Measurements from ENCODE around the gene CFAP251.

Gene CFAP251

DNA sequence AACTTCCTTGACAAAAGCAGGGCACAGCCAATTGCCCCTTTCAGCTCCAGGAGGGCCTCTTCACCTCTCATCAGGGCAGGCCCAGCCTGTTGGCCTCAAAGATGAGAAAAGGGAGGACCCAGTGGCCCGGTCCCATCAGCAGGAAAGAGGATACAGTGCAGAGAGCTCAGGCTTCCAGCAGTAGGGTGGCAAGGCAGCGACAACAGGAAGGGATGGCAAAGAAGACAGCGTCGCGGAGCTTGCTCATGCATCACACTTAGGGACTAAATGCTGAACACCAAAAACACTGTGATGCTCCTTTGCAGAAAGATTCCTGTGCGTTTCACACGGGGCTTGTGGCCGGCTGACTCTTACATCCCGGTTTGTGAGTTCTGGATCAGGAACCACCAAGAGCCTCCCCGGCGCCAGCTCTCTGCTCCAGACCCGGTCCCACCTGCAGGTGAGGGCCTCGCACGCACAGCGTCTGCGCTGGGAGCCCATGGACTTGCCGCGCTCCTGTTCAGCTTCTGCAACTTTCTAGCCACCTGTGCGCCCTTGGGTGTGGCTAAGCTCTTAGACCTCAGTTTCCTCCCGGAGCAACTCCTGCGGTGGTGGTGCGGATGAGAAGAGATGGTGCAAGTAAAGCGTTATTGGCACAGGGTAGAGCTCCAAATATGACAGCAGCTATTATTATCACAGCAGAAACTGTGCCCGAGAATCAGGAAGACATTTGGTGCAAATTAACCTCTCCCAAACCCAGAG is 88.0 kb downstream of the CFAP251 start:
- no peak for DNase-seq

DNA sequence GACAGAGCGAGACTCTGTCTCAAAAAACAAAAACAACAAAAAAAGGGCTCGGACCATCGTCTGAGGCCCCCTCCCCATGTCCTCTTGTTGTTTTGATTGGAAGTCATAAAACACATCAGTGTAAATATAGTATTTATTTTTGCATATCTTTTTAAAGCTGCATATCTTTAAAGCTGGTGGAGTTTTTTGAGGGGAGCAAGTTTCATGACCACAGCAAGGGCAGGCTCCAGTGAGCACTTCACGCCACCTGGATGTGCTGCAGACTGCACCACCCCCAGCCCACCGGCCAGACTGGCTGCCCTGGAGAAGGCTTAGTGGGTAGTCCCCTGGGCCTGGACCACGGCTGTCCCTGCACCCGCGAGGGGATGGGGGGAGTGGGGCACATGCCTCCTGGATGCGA is 91.3 kb downstream of the CFAP251 start:
- DNase-seq = no peak

DNA sequence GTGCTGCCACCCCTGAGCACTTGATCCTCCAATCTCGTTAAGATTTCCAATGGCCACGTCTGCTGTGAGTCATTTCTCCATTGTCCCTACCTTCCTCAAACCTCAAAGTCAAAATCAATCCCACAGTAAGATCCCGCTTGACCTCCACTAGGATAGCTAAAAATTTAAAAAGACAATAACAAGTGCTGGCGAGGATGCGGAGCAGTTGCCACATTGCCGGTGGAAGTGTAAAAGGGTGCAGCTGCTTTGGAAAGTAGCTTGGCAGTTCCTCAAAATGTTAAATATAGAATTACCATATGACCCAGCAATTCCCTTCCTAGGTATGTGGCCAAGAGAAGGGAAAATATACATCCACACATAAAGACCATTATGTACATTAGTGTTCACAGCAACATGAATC is 93.8 kb downstream of the CFAP251 start:
- DNase-seq = no peak

DNA sequence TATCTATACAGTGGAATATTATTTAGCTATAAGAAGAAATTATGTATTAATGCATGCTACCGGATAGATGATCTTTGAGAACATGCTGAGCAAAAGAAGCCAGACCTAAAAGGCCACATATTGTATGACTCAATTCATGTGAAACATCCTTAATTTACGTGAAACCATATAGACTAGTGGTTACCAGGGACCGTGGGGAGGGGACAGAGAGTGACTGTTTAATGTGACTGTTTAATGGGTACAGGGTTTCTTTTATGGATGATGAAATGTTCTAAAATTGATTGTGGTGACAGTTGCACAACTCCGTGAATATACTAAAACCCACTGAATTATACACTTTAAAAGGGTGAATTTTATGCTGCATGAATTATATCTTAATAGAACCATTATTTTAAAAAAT is 94.7 kb downstream of the CFAP251 start:
- DNase-seq = no peak

DNA sequence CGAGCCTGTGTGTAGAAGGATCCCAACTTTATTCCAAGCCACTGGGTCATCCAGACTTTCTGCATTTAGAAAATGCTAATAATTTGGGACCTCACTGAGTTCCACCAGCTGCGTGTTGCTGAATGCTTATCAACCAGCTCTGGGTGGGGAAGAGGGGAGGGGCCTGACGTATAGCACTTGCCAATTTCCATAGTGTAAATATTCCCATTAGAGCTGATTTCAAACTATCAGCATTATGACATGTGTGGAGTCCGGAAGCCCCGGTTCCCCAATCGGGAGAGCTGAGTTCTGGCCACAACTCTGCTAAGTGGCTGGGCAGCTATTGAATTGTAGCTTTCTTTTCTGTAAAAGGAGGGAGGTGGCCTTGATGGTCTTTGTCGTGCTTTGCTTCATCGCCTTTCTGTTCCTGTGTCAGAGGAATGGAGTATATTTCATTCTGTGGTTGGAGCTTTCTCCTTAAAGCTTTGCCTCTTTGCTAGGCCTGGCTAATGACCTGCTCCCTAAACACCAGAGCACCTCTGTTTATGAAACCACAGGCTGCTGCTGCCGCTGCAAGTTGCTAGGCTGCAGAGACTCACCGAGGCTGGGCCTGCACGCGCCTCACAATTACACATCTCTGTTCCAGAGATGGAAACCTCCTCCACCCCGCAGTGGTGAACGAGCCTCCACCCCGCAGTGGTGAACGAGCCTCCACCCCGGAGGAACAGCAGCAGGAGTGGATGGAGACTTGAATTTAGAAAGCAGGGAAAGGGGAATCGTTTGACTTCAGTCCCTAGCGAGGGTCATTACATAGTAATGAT is 95.6 kb downstream of the CFAP251 start:
- DNase-seq = no peak

DNA sequence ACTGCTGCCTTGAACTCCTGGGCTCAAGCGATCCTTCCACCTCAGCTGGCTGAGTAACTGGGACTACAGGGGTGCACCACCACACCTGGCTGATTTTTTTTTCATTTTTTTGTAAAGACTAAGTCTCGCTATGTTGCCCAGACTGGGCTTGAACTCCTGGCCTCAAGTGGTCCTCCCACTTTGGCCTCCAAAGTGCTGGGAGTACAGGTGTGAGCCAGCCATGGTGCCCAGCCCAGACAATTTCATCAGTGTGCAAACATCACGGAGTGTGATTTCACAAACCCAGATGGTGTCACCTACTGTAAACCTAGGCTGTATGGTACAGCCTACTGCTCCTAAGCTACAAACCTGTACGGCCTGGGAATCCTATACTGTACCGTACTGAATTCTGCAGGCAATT is 96.4 kb downstream of the CFAP251 start:
- no peak for DNase-seq

DNA sequence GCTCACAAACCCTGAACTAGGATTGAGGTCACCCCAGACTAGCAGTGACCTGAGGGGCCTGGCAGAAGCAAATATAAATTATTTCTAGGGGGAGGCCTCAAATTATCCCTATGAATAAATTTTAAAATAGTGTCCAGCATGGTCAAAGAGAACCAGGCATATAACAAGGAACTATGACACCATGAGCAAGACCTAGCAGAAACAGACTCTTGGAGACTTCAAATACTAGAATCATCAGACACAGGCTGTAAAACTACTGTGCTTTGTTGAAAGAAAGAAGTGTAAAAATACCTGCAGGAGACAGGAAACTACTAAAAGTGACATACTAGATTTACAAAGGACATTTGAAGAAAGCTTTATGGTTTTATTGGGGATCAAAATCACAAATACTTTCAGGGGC is 100.1 kb downstream of the CFAP251 start:
- no peak for DNase-seq

DNA sequence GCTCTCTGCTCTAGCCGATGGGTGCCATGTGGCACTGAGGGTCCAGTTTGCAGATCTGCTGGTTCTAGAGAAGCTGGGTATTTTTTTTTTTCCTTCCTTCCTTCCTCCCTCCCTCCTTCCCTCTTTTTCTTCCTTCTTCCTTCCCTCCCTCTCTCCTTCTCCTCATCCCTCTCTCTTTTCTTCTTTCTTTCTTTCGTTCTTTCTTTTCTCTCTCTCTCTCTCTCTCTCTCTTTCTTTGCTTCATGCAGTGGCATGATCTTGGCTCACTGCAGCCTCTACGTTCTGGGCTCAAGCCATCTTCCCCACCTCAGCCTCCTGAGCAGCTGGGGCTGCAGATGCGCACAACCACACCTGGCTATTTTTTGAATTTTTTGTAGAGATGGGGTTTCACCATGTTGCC is 100.5 kb downstream of the CFAP251 start:
- no peak for DNase-seq

DNA sequence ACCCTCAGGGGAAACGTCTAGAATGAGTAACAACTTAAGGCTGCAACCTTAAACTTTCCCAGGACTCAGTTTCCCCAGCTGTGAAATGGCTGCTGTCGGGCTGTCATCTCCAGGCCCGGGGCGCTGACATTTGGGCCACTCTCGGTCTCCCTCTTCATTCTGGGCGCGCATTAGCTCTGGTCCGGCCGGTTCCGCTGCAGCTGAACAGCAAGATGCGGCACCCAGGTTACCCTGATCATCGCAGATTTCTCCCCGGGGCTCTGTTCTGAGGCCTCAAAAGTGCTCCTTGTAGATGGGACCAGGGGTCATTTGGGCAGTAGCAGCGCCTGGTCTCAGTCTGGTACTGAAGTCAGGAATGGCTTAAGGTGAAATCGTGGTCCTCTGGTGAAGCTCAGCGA is 102.4 kb downstream of the CFAP251 start:
- no peak for DNase-seq

DNA sequence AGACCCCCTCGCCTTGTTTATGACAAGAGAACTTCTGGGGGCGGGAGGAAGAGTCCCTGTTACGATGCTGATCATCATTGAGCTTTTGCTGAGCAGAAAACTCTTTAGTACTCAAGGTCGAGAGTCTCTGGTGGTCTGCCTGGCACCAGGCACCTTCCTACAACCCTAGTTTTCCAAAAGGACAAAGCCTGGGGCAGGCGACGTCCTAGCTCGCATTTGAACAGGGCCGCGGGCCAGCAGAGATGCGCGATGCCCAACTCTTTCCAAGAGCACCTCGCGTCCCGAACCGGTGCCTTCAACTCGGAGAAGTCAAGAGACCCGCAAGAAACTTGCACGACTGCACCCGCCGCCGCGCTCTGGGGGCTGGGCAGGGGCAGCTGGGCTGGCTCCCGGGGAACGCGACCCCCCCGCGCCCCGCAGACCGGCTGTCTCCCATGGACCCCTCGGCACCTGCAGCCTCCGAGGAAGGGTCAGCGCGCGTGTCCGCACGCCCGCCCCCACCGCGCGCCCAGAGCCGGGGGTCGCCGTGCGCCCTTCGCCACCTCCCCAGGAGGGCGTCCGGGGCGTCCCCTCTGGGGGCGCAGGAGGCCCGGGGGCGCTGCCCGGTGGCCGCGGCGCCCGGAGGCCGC is 102.9 kb downstream of the CFAP251 start:
- no peak for DNase-seq

DNA sequence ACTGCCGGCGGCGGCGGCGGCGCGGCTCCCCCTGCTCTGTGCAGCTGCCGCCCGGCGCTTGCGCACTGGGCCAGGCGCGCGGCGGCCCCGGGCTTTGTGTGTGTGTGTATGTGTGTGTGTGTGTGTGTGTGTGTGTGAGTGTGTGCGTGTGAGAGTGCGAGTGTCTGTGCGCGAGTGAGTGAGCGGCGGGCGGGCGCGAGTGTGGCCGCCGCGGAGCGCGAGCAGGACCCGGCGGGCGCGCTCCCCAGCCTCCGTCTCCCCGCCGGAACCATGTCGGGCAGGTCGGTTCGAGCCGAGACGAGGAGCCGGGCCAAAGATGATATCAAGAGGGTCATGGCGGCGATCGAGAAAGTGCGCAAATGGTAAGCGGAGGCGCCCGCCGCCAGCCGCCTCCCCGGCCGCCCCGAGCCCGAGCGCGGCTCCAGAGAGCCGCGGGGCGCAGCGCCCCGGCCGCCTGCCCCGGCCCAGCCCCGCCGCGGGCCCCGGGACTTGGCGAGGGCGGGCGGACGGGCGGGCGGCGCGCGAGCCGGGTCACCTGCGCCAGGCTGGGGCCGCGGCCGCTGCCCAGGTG is 103.5 kb downstream of the CFAP251 start, which contains the start of gene BCL7A:
TSS of gene BCL7A (plus strand) at position 63 of the 571 bp plus-strand sequence. CDS start at position 271, 208 bp downstream.
- peak; percentile 58 for DNase-seq

DNA sequence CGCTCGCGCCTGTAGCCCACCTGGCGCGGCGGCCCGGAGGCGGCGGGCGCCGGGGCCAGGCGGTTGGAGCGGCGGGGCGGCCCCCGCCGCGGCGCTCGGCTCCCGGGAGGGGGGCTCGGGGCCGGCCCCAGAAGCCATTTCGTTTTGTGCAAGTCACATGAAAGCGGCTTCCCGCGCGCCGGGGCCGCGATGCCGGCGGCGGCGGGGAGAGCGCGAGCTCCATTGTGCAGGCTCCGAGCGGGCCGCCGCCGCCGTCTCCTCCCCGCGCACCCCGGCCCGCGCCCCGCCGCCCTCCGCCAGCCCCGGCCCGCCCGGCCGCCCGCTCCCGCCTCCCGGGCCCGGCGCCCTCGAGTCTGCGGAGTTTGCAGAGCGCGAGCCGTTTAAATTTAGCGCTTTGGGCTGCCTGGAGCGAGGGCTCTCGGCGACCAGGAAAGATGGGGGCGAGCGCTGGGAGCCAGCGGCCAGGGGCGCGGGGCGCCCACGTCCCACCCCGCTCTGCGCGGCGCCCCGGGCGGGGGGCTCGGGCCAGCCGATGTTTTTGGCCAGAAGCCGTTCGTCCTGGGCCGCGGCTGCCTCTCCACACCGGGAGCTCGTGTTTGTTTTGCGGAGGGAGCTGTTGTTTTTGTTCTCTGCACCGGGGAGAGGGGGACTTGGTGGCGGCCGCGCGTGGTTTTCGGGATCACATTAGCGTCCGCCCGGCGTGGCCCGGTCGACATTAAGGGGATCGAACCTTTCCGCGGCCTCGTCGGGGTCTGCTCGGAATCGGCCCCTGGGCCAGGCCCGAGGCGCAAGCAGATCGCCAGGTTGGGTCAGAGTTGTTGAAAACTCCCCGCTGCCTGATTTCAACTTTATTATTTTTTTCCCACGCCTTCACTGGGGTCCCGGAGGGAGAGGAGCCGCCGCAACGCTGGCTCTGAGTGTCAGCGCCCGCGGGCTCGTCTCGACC is 104.3 kb downstream of the CFAP251 start:
- no peak for DNase-seq

DNA sequence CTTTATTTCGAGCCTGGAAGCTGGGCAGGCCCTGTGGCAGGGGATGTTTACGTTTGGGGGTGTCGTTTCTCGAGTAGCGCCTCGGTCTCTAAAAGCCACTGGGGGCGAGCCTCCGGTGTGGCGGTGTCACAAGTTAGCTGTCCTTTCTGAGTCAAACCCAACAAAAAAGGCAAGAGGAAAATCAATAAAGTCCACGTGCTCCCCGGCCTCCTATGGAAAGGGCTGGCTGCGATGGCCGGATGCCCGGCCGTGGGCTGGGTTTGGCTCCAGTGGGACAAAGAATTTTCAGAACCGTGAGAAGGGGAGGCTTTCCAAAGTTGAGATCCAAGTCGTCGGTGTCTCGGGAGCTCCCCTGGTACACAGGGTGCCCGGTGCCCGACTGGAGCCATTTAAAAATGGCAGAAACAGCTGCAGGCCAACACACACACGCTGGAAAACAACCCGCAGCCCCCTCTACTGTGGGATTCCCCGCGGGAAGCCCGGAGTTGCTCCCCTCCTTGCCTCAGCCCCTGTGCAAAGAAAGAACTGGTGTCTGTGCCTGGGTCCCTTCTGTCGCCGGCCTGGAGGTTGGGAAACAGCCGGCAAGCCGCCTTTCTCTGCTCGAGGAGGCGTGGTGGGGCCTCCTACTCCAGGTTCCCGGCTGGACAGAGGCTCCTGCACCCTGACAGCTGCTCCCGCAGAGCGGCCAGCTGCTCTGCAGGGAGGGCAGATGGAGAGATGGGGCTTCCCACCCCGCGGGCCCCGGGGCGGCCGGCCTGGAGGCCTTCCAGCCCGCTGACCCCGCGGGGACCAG is 105.1 kb downstream of the CFAP251 start:
- peak; percentile 69 for DNase-seq

DNA sequence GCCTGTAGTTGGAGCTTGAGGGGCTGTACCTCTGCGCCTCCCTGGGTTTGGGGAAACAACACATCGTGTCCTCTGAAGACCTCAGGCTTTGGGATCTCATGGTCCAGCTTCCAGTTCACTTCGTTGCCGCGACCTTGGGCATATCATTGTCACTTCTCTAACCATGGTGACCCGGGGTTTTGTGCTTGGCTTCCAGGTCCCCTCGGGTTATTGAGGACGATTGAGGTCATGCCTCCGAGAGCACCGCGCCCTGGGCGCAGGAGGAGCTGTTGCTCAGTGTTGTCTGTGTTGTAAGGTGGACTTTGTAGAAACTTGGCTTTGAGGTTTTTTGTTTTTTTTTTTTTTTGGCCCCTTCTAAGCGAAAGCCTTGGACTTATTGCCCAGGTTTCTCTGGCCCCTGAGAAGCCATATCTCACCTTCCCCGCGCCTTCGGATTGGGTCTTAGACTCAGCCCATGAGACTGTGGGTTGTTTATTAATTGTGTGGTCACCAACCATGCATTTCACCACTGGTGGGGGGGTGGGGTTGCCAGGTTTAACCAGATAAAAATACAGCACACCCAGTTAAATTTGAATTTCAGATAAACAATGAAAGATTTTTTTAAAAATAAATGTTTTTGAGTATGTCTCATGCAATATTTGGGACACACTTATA is 105.9 kb downstream of the CFAP251 start:
- no peak for DNase-seq

DNA sequence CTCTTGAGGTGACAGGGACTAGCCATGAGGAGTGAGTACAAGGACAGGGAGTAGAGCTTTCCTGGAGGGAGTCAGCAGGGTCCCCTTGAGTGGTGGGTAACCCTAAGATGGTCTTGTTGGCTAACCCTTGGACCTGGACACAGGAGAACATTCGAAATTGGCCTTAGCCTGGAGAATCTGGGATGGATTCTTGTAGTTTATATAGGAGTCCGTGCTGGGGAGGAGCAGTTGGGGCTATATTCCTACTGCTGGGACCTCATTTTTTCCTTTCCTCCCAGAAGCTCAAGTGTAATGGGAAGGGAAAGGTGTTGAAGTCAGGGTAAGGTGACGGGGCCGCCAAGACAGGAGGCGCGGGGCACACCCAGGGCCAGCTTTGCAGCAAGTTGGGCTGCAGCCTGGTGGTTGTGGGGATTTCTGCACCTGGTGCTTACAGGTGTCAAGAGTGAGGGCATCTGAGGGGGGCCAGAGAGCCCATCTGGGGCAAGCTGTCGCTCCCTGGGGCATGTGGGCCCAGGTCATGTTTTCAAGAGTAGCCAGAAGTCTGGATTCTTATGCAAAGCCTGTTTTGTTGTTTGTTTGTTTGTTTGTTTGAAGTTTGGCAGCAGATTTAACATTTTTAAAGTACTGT is 108.4 kb downstream of the CFAP251 start:
- DNase-seq = no peak

DNA sequence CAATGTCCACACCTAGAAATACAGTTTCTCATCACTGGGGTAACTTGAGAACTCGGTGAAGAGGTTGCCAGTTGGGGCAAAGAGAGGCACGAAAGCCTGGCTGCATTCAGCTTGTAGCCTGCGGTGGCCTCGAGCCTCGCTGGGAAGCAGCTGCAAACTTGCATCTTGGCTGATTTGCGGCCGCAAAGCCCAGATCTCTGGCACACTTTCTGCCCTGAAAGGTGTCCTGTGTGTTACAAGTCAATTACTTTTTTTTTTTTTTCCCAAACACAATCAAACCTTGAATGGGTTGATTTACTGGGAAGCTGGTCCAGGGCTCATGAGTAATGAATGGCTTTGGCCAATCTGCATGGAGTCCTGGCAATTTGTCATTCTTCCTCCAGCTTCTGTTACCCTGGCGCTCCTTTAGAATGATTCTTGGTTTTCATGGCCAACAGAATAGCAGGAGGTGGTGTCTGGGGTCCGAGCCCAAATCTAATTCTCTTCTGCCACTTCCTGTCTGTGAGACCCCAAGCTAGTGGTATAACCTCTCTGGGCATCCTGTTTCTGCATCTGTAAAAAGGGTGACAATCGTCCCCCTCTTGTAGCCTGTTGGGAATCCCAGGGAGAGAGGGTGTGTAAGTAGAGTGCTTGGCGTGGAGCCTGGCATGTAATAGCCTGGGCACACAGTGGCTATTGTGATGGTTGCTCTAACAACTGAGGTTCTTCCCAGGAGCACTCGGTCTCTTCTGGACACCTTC is 109.9 kb downstream of the CFAP251 start:
- DNase-seq = no peak

DNA sequence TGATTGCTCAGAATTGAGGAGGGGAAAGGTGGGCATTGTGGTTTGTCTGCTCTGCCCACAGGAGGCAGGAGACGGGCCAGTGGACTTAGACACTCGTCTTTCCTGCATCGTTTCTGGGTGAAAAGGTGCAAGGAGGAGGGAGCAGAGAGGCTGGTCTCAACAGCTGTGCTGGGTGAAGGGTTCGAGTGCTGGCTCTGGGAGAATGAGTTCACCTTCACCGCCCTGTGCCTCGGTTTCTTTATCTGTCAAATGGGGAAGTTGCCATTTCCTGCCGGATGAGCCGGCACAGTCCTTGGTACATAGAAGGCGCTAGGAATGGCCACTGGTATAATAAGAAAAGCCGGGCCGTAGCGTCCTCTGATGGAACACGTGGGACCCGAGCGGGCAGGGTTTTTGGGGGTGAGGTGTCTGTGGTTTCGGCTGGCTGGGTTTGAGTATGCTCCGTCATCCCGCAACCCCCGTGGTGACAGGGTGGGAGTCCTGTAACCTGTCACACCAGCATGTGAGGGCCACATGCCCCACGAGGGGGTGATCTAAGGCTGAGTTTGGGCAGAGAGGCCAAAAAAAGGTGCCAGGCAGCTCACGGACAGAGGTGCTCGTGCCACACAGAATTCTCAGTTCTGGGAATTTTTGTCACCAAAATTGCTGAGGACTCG is 110.6 kb downstream of the CFAP251 start:
- DNase-seq = no peak

DNA sequence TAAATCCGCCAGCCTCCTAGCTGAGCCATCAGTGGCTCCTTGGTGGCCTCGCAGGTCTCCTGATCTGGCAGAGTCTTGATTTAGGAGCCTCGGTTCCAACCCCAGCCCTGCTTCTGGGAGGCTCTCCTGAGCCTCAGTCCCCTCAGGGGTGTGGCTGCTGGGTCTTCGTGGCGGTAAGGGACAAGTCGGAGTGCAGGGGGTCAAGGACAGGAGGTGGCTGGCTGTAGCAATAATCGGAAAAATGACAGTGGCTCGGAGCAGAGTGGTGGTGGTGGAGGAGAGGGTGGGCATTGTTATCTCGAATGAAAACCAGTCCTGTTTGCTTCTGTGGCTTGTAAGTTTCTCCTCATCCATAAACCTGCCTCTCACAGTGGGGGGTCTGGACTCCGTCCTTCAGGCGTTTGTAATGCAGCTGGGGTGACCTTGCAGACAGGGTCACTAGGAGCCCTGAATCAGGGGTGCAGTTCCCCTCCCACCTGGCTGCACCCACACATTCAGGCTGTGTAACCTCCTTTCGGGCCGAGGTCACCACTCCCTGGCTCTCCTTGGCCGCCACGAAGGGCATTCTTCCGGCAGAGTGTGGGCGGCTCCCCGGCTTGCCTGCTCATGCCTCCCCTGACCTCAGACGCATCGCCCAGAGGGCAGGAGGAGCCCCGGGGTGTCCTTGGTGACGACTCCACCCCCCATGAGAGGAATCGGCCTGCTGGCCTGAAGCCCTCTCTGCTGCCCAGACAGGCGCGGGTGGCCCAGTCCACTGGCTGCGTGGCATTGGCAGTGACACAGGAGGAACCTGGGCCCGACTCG is 111.4 kb downstream of the CFAP251 start:
- no peak for DNase-seq
